K562 (cell line): ENCODE measurements around the gene ZNF805. TPM values are rescaled to one million over a fixed set of nuclear protein-coding genes. Genes with fewer than 3 reads are reported as not detected.

ENCODE experiments used
- CBX8 ChIP-seq: fragments of 200-600 bp; sonication (generic); IDR thresholded peaks from 2 replicates; pipeline ENCODE4 v1.6.1; 2012; ENCODE audit warnings: borderline replicate concordance, mixed run types, low read depth, mild to moderate bottlenecking, moderate library complexity, mixed read lengths, low read length, control low read depth, inconsistent platforms; ENCODE audit not compliant: poor library complexity, severe bottlenecking; ENCODE audit errors: extremely low read depth
- EP400 ChIP-seq: fragments of 450-650 bp; IDR thresholded peaks from 2 replicates; pipeline ENCODE4 v1.6.1; 2017; ENCODE audit warnings: antibody characterized with exemption, mild to moderate bottlenecking, moderate library complexity
- FOXP1 ChIP-seq: sonication (generic); formaldehyde crosslinking; IDR thresholded peaks from 2 replicates; pipeline ENCODE4 v1.8.0; 2022; ENCODE audit warnings: mild to moderate bottlenecking, missing genetic modification reagents
- GATAD2A ChIP-seq: fragments of 450-650 bp; IDR thresholded peaks from 2 replicates; pipeline ENCODE4 v1.6.1; 2017
- GTF2A2 ChIP-seq: IDR thresholded peaks from 2 replicates; pipeline ENCODE4 v1.6.1; 2016; ENCODE audit warnings: mild to moderate bottlenecking, missing genetic modification characterization, missing compliant biosample characterization
- HEY1 ChIP-seq: fragments of 250-450 bp; sonication (Bioruptor Pico); IDR thresholded peaks from 2 replicates; pipeline ENCODE4 v1.5.0; 2020; ENCODE audit warnings: mild to moderate bottlenecking, moderate library complexity, borderline replicate concordance
- HIVEP1 ChIP-seq: fragments of 250-450 bp; sonication (Bioruptor Pico); IDR thresholded peaks from 2 replicates; pipeline ENCODE4 v1.4.0; 2020; ENCODE audit warnings: mild to moderate bottlenecking
- HNRNPLL ChIP-seq: fragments of 200-400 bp; formaldehyde crosslinking; IDR thresholded peaks from 2 replicates; pipeline ENCODE4 v1.6.1; 2017; ENCODE audit warnings: low read length, low read depth, mild to moderate bottlenecking; ENCODE audit not compliant: poor library complexity, severe bottlenecking
- LARP7 ChIP-seq: fragments of 450-650 bp; IDR thresholded peaks from 2 replicates; pipeline ENCODE4 v1.6.1; 2016
- LCOR ChIP-seq: sonication (generic); formaldehyde crosslinking; IDR thresholded peaks from 2 replicates; pipeline ENCODE4 v1.8.0; 2022; ENCODE audit warnings: mild to moderate bottlenecking, missing genetic modification reagents
- MED1 ChIP-seq: sonication (generic); formaldehyde crosslinking; IDR thresholded peaks from 2 replicates; pipeline ENCODE4 v1.8.1; 2023; ENCODE audit warnings: missing genetic modification reagents, borderline replicate concordance
- MTF1 ChIP-seq: fragments of 250-450 bp; sonication (Bioruptor Pico); IDR thresholded peaks from 2 replicates; pipeline ENCODE4 v1.9.0; 2021; ENCODE audit warnings: moderate library complexity, mild to moderate bottlenecking, inconsistent platforms, borderline replicate concordance
- NFRKB ChIP-seq: fragments of 450-650 bp; IDR thresholded peaks from 2 replicates; pipeline ENCODE4 v1.6.1; 2016; ENCODE audit warnings: low read depth
- NONO ChIP-seq, 2 experiments: fragments of 200-400 bp in 1 of 2; fragments of 450-650 bp in 1 of 2; formaldehyde crosslinking in 1 of 2; IDR thresholded peaks; 2 replicates each; pipeline ENCODE4 v1.6.1; 2017; ENCODE audit warnings: low read depth in 2 of 2, mild to moderate bottlenecking in 2 of 2, moderate library complexity in 2 of 2, low read length in 1 of 2
- NR2C1 ChIP-seq, 2 experiments: fragments of 450-650 bp; IDR thresholded peaks; 2 replicates each; pipeline ENCODE4 v1.6.1; 2017; ENCODE audit warnings: mild to moderate bottlenecking in 2 of 2, antibody characterized with exemption in 1 of 2, inconsistent platforms in 1 of 2, missing compliant biosample characterization in 1 of 2, missing genetic modification characterization in 1 of 2
- POLR2A ChIP-seq: fragments of 450-650 bp; conservative IDR thresholded peaks from 2 replicates; pipeline ENCODE4 v1.6.1; 2016
- RBM15 ChIP-seq: fragments of 200-400 bp; formaldehyde crosslinking; IDR thresholded peaks from 2 replicates; pipeline ENCODE4 v1.6.1; 2018; ENCODE audit warnings: mild to moderate bottlenecking, low read length, moderate library complexity; ENCODE audit not compliant: insufficient read depth
- SETDB1 ChIP-seq: IDR thresholded peaks from one replicate; pipeline ENCODE4 v1.6.1; 2012; ENCODE audit warnings: low read length, control low read depth, inconsistent platforms
- SMARCA5 ChIP-seq: fragments of 450-650 bp; IDR thresholded peaks from 2 replicates; pipeline ENCODE4 v1.6.1; 2016
- SMC3 ChIP-seq: conservative IDR thresholded peaks from 2 replicates; pipeline ENCODE4 v1.6.1; 2011; ENCODE audit warnings: low read depth, low read length, improper control_type of control experiment; ENCODE audit not compliant: insufficient read depth
- TRIM24 ChIP-seq, 2 experiments: fragments of 450-650 bp; IDR thresholded peaks; 2 replicates each; pipeline ENCODE4 v1.6.1; 2016
- ZFPM2 ChIP-seq: fragments of 250-450 bp; sonication (Bioruptor Pico); IDR thresholded peaks from 2 replicates; pipeline ENCODE4 v1.5.1; 2022; ENCODE audit warnings: mild to moderate bottlenecking
- ZNF263 ChIP-seq: sonication (generic); formaldehyde crosslinking; IDR thresholded peaks from 2 replicates; pipeline ENCODE4 v1.8.0; 2022; ENCODE audit warnings: mild to moderate bottlenecking, missing genetic modification reagents, borderline replicate concordance
- ZZZ3 ChIP-seq: fragments of 450-650 bp; IDR thresholded peaks from 2 replicates; pipeline ENCODE4 v1.6.1; 2016; ENCODE audit warnings: antibody characterized with exemption, mild to moderate bottlenecking, moderate library complexity
- polyA plus RNA-seq, 8 experiments: library from polyadenylated mRNA; depleted of rRNA in 4 of 8; stranded (reverse) in 5 of 8; unstranded in 3 of 8; fragments of >200 nt; fragmentation: Nextera tagmentation in 2 of 8; fragmentation: Illumina TruSeq in 1 of 8; extraction: Ambion mirVana in 2 of 8; extraction: Trizol in 1 of 8; gene quantifications; 2 replicates each; pipeline versions ENCODE4 v1.2.1 to v1.2.3, GENCODE V29; 2011 to 2014; ENCODE audit warnings: inconsistent platforms in 1 of 8, missing spikeins in 1 of 8
- total RNA-seq, 7 experiments: library from RNA; depleted of rRNA in 6 of 7; stranded (reverse); fragments of >200 nt in 6 of 7; fragmentation: Illumina TruSeq in 2 of 7; extraction: Trizol in 2 of 7; gene quantifications; 2 replicates each; pipeline versions ENCODE4 v1.2.1 to v1.2.3, GENCODE V29; 2011 to 2021; ENCODE audit warnings: low replicate concordance in 1 of 7
- TF ChIP-seq, protein P1 (sequence below): sonication (generic); formaldehyde crosslinking; IDR thresholded peaks from 2 replicates; pipeline ENCODE4 v1.8.1; 2023; ENCODE audit warnings: mild to moderate bottlenecking, missing genetic modification reagents
- TF ChIP-seq, protein P2 (sequence below): fragments of 450-650 bp; IDR thresholded peaks from 2 replicates; pipeline ENCODE4 v1.6.1; 2014; ENCODE audit warnings: low read depth, mild to moderate bottlenecking, moderate library complexity, borderline replicate concordance

ZNF805 gene
- total and polyA plus RNA-seq, 9 of the 15 experiments (the other 6 are each of a cell fraction or from before 2014, with no cell fraction given) = 0.32 to 6.7 (median 3.9) TPM

DNA sequence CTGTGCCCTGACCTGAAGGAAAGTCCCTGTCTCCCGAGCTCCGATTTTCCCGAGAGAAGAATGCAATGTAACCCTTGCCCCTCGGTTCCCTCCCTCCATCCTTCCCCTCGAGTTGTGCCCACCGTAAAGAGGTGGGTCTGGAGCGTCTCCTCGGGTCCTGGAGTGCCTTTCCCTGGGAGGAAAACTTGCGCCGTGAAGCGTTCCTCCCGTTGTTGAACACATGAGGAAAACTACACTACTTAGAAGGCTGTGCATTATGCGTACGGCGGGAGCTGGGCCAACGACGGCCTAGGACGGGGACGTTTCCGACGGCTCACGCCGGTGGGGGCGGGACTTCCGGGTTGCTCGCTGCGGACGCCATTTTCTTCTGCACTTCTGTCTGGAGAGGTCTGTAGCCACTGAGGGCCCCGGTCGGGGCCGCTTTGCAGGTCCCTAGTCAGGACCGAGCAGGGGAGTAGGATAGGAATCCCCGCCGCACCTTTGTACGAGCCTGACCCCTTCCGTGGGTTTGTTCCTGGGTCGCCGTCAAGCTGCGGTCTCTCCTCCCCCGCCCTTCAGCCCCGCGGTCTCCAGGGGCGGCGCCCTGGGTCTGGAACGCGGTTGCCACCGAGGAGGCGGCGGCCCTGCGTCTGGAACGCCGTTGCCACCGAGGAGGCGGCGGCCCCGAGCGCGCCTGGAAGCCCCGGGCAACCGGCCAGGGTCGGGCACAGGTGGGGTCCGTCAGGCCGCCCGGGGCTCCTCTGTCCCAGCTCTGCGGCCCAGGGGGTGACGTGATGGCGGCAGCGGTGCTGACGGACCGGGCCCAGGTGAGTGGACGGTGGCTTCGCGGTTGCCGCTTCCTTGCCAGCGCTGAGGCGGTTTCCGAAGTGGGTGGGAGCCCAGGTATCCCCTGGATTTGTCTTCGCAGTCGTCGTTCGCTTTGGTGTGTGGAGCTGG is 49.0 kb upstream of the ZNF805 start, which contains the start of gene ZNF264 (continued):
- TF ChIP-seq ZNF263 (CRISPR knock-in tag) (no peak), GATAD2A (no peak), MED1 (CRISPR knock-in tag) (no peak), LARP7 (no peak), NONO (IDR thresholded peaks at IDR 0.05; ENCODE audit: low read depth in 2 of 2, low read length in 1 of 2) (no peak), SMARCA5 (no peak), ZFPM2 (CRISPR knock-in tag) (no peak), POLR2A (peak; percentile 62; the same call in 1 of the 2 replicates), HIVEP1 (no peak), NFRKB (no peak), GTF2A2 (tag) (no peak), RBM15 (no peak), ZZZ3 (no peak), NR2C1 (IDR thresholded peaks at IDR 0.05) (no peak), NR2C1 (tag; IDR thresholded peaks at IDR 0.05) (0 out of 2 replicates have a peak, but pooled peaks have one; percentile 42), EP400 (peak; percentile 36; the same call in 1 of the 2 replicates), CBX8 (no peak), LCOR (CRISPR knock-in tag) (peak; percentile 65; the same call in 1 of the 2 replicates), HNRNPLL (no peak), HEY1 (no peak), SETDB1 (no peak), SMC3 (no peak), FOXP1 (no peak), MTF1 (CRISPR knock-in tag) (no peak), TRIM24 (IDR thresholded peaks at IDR 0.05) (no peak)
- TF ChIP-seq, protein P1, sequence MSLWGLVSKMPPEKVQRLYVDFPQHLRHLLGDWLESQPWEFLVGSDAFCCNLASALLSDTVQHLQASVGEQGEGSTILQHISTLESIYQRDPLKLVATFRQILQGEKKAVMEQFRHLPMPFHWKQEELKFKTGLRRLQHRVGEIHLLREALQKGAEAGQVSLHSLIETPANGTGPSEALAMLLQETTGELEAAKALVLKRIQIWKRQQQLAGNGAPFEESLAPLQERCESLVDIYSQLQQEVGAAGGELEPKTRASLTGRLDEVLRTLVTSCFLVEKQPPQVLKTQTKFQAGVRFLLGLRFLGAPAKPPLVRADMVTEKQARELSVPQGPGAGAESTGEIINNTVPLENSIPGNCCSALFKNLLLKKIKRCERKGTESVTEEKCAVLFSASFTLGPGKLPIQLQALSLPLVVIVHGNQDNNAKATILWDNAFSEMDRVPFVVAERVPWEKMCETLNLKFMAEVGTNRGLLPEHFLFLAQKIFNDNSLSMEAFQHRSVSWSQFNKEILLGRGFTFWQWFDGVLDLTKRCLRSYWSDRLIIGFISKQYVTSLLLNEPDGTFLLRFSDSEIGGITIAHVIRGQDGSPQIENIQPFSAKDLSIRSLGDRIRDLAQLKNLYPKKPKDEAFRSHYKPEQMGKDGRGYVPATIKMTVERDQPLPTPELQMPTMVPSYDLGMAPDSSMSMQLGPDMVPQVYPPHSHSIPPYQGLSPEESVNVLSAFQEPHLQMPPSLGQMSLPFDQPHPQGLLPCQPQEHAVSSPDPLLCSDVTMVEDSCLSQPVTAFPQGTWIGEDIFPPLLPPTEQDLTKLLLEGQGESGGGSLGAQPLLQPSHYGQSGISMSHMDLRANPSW (CRISPR knock-in tag) = no peak
- TF ChIP-seq, protein P2, sequence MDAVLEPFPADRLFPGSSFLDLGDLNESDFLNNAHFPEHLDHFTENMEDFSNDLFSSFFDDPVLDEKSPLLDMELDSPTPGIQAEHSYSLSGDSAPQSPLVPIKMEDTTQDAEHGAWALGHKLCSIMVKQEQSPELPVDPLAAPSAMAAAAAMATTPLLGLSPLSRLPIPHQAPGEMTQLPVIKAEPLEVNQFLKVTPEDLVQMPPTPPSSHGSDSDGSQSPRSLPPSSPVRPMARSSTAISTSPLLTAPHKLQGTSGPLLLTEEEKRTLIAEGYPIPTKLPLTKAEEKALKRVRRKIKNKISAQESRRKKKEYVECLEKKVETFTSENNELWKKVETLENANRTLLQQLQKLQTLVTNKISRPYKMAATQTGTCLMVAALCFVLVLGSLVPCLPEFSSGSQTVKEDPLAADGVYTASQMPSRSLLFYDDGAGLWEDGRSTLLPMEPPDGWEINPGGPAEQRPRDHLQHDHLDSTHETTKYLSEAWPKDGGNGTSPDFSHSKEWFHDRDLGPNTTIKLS = 0 out of 2 replicates have a peak, but pooled peaks have one; percentile 25
